ENCODE results near the gene ENTPD6.

DNA sequence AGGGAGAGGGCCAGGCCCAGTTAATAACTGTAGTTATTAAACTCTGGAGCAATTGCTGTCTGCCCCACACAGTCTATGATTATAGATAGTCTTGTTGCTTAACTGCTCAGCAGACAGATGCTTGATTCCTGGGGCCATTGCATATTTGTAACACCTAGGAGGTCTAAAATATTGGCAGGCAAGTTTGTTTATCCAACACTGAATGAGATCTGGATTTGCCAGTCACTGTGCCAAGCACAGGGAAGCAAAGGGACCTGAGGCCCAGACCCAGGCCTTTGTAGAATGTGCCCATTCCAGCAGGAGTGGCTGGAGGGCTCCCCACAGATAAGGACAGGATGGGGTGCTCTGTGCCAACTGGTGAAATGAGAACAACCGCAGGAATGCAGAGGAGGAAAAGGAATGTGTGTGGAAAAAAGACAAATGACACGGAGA, 17.6 kb upstream of the ENTPD6 start:
- TF ChIP-seq CTCF (conservative IDR thresholded peaks at IDR 0.05; ENCODE audit: low read depth, low read length) (no peak), CEBPB (IDR thresholded peaks at IDR 0.05; ENCODE audit: low read depth, low read length) (no peak), USF2 (IDR thresholded peaks at IDR 0.05; ENCODE audit: low read depth, low read length) (no peak), MAFK (IDR thresholded peaks at IDR 0.05; ENCODE audit: low read depth, low read length) (no peak), POLR2A (IDR thresholded peaks at IDR 0.05; ENCODE audit: low read depth, low read length) (no peak), MAZ (IDR thresholded peaks at IDR 0.05; ENCODE audit: borderline replicate concordance, low read depth, low read length) (no peak), RFX5 (IDR thresholded peaks at IDR 0.05; ENCODE audit: low read depth, low read length) (no peak), SMC3 (IDR thresholded peaks at IDR 0.05; ENCODE audit: low read depth, low read length) (no peak), BHLHE40 (IDR thresholded peaks at IDR 0.05; ENCODE audit: low read depth, low read length) (no peak), RAD21 (IDR thresholded peaks at IDR 0.05; ENCODE audit: low read length) (no peak)
- TF ChIP-seq, protein P1, sequence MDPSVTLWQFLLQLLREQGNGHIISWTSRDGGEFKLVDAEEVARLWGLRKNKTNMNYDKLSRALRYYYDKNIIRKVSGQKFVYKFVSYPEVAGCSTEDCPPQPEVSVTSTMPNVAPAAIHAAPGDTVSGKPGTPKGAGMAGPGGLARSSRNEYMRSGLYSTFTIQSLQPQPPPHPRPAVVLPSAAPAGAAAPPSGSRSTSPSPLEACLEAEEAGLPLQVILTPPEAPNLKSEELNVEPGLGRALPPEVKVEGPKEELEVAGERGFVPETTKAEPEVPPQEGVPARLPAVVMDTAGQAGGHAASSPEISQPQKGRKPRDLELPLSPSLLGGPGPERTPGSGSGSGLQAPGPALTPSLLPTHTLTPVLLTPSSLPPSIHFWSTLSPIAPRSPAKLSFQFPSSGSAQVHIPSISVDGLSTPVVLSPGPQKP (IDR thresholded peaks at IDR 0.05; ENCODE audit: borderline replicate concordance, low read depth, low read length) = no peak

Measured in IMR-90 (cell line).